CD4-positive, alpha-beta T cell (primary cell): Measurements from ENCODE around the gene XRCC3. TPM values are rescaled to one million over a fixed set of nuclear protein-coding genes. Genes with fewer than 3 reads are reported as not detected.

Source experiments
- ATAC-seq: fragments of 200-7000 bp; cut with Tn5 transposase; one replicate; pipeline ENCODE4 v1.10.0; 2022; ENCODE audit warnings: mild to moderate bottlenecking; ENCODE audit not compliant: poor library complexity
- CTCF ChIA-PET: fragments of 350-600 bp; sonication (Branson Sonifier 250); formaldehyde crosslinking; loops from one replicate; lab custom pipeline; 2021; ENCODE audit warnings: antibody characterized with exemption, inconsistent platforms; lab: Charles Lee
- POLR2A ChIA-PET: fragments of 350-600 bp; sonication (Branson Sonifier 250); formaldehyde crosslinking; loops from one replicate; lab custom pipeline; 2021; ENCODE audit warnings: antibody characterized with exemption, inconsistent platforms; lab: Charles Lee
- DNase-seq, 14 experiments: peaks; one replicate each; pipeline ENCODE4 v3.0.0-alpha.2; 2013 to 2020; ENCODE audit warnings: mixed read lengths in 2 of 14
- H3K27ac ChIP-seq, 2 donors: one replicate each; pipeline versions ENCODE4 v1.5.1 to v1.7.0; 2013; ENCODE audit warnings: low read length in 2 of 2, low read depth in 1 of 2, mild to moderate bottlenecking in 1 of 2
- H3K27me3 ChIP-seq, 2 experiments: 1 replicate in 1 of 2; 2 replicates in 1 of 2; pipeline versions ENCODE4 v1.6.1 to v1.7.0; 2013; ENCODE audit warnings: low read length in 2 of 2, control low read depth in 1 of 2, mild to moderate bottlenecking in 1 of 2, moderate library complexity in 1 of 2; ENCODE audit not compliant: insufficient read depth in 2 of 2, control insufficient read depth in 1 of 2
- H3K36me3 ChIP-seq: one replicate; pipeline ENCODE4 v1.6.1; 2013; ENCODE audit warnings: low read length, control low read depth; ENCODE audit not compliant: insufficient read depth
- H3K4me1 ChIP-seq: one replicate; pipeline ENCODE4 v1.6.1; 2013; ENCODE audit warnings: low read length, control low read depth; ENCODE audit not compliant: insufficient read depth
- H3K4me3 ChIP-seq: one replicate; pipeline ENCODE4 v1.5.1; 2013; ENCODE audit warnings: mild to moderate bottlenecking, low read length, moderate library complexity
- H3K9me3 ChIP-seq, 2 experiments: 1 replicate in 1 of 2; 2 replicates in 1 of 2; pipeline versions ENCODE4 v1.6.1 to v1.7.0; 2013; ENCODE audit warnings: low read length in 2 of 2, mild to moderate bottlenecking in 2 of 2, control low read depth in 1 of 2, moderate library complexity in 1 of 2; ENCODE audit not compliant: control insufficient read depth in 1 of 2, insufficient read depth in 1 of 2
- H3K27ac Mint-ChIP-seq: one replicate; pipeline ENCODE4 v1.8.0; 2020; ENCODE audit warnings: mixed read lengths
- H3K27me3 Mint-ChIP-seq: one replicate; pipeline ENCODE4 v1.8.0; 2021; ENCODE audit warnings: mixed read lengths
- H3K36me3 Mint-ChIP-seq: one replicate; pipeline ENCODE4 v1.8.0; 2021; ENCODE audit warnings: low read depth, mixed read lengths
- H3K4me1 Mint-ChIP-seq: one replicate; pipeline ENCODE4 v1.8.0; 2021; ENCODE audit warnings: low read depth, mixed read lengths
- H3K4me3 Mint-ChIP-seq: one replicate; pipeline ENCODE4 v1.8.0; 2020; ENCODE audit warnings: mild to moderate bottlenecking, mixed read lengths
- H3K9me3 Mint-ChIP-seq: one replicate; pipeline ENCODE4 v1.8.0; 2020; ENCODE audit warnings: mixed read lengths
- intact Hi-C, 2 experiments: fragments of 100-400 bp; cut with DNase I in 1 of 2; cut with micrococcal nuclease in 1 of 2; formaldehyde crosslinking; loops; one replicate each; pipeline versions ENCODE4 v1.15.1 to v1.9.0; 2023 to 2025; cut with DNase I, micrococcal nuclease
- total RNA-seq, 174 experiments: library from RNA in 2 of 174; stranded (reverse) in 2 of 174; gene quantifications; one replicate each; pipeline ENCODE4 v1.2.3 and lab custom pipeline; 2021 to 2026
- TF ChIP-seq, protein P1 (sequence below): fragments of 200-600 bp; IDR thresholded peaks from one replicate; pipeline ENCODE4 v1.8.0; 2022; ENCODE audit warnings: antibody characterized with exemption, mild to moderate bottlenecking

Gene XRCC3
- total RNA-seq, 2 experiments from 2014 or later, result 4.6 to 4.8 TPM

GRCh38 chr14:103695296-103696069 lies 19.8 kb downstream of the XRCC3 start:
- peaks cover 7% of the 10 kb centered on the region for H3K4me1 ChIP-seq
- DNase-seq (no peak), ATAC-seq (no peak)
- no peak overlapping the region for H3K27ac ChIP-seq
- CTCF ChIA-PET, result interaction anchor here (0.7 kb wide), 1 partner anchor 60 kb away, joined by 4 read pairs; no protein-coding TSS in a partner anchor
- no peak overlapping the region for H3K4me3 ChIP-seq
- no peaks in the 10 kb centered on the region for H3K27me3 Mint-ChIP-seq
- H3K36me3 ChIP-seq, result peaks cover 73% of the 10 kb centered on the region
- H3K36me3 Mint-ChIP-seq, result peaks cover 61% of the 10 kb centered on the region
- POLR2A ChIA-PET, result no interaction called here
- no peak overlapping the region for H3K27ac Mint-ChIP-seq
- no peak overlapping the region for H3K4me3 Mint-ChIP-seq
- no peaks in the 10 kb centered on the region for H3K27me3 ChIP-seq
- H3K9me3 Mint-ChIP-seq, result no peaks in the 10 kb centered on the region
- peaks cover 4% of the 10 kb centered on the region for H3K4me1 Mint-ChIP-seq
- no peaks in the 10 kb centered on the region for H3K9me3 ChIP-seq
- TF ChIP-seq, protein P1, sequence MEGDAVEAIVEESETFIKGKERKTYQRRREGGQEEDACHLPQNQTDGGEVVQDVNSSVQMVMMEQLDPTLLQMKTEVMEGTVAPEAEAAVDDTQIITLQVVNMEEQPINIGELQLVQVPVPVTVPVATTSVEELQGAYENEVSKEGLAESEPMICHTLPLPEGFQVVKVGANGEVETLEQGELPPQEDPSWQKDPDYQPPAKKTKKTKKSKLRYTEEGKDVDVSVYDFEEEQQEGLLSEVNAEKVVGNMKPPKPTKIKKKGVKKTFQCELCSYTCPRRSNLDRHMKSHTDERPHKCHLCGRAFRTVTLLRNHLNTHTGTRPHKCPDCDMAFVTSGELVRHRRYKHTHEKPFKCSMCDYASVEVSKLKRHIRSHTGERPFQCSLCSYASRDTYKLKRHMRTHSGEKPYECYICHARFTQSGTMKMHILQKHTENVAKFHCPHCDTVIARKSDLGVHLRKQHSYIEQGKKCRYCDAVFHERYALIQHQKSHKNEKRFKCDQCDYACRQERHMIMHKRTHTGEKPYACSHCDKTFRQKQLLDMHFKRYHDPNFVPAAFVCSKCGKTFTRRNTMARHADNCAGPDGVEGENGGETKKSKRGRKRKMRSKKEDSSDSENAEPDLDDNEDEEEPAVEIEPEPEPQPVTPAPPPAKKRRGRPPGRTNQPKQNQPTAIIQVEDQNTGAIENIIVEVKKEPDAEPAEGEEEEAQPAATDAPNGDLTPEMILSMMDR, result no peak
- intact Hi-C loops, result no loop called here

- H3K27me3 ChIP-seq, result no peaks in the 10 kb centered on the region
- intact Hi-C loops, result no loop called here
- H3K36me3 ChIP-seq, result peaks cover 69% of the 10 kb centered on the region
- Mint-ChIP-seq H3K27me3 (no peaks in the 10 kb centered on the region), H3K4me1 (peaks cover 4% of the 10 kb centered on the region), H3K4me3 (no peak overlapping the region), H3K9me3 (no peaks in the 10 kb centered on the region), H3K27ac (no peak overlapping the region), H3K36me3 (peaks cover 64% of the 10 kb centered on the region)
- TF ChIP-seq, protein P1, result no peak
- POLR2A ChIA-PET, result no interaction called here
- ATAC-seq (no peak), DNase-seq (no peak)
- peaks cover 7% of the 10 kb centered on the region for H3K4me1 ChIP-seq
- CTCF ChIA-PET, result no interaction called here
- H3K27ac ChIP-seq, result no peak overlapping the region
- no peaks in the 10 kb centered on the region for H3K9me3 ChIP-seq
- H3K4me3 ChIP-seq, result no peak overlapping the region
Observed at GRCh38 chr14:103694572-103695026, 20.7 kb downstream of the XRCC3 start.

DNA sequence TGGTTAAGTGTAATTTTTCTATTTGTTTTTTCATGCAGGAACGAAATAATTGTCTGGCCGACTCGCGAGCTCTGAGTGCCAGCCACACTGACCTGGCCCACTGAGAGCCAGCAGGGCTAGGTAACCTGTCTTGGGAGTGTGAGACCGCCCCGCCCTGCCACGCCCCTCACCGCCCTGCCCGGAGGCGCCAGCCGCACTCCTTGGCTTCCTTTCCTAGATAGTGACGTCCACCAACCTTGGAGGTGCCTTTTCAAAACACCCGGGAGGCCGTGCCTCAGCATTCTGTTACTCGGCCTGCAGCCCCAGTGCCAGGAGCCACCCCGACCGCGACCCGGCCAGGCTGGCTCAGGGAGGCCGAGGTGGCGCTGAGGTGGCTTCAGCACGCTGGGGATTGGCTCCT lies 21.7 kb downstream of the XRCC3 start:
- H3K27me3 ChIP-seq, result no peaks in the 10 kb centered on the region
- H3K36me3 ChIP-seq, result peaks cover 70% of the 10 kb centered on the region
- H3K9me3 Mint-ChIP-seq, result no peaks in the 10 kb centered on the region
- peaks cover 72% of the 10 kb centered on the region for H3K36me3 Mint-ChIP-seq
- no peak for DNase-seq
- CTCF ChIA-PET, result no interaction called here
- no peak overlapping the region for H3K4me3 ChIP-seq
- intact Hi-C loops, result no loop called here
- peaks cover 4% of the 10 kb centered on the region for H3K4me1 Mint-ChIP-seq
- TF ChIP-seq, protein P1, result no peak
- POLR2A ChIA-PET, result no interaction called here
- no peak overlapping the region for H3K27ac Mint-ChIP-seq
- H3K9me3 ChIP-seq, result no peaks in the 10 kb centered on the region
- no peak for ATAC-seq
- peaks cover 7% of the 10 kb centered on the region for H3K4me1 ChIP-seq
- H3K27me3 Mint-ChIP-seq, result no peaks in the 10 kb centered on the region
- H3K4me3 Mint-ChIP-seq, result no peak overlapping the region
- no peak overlapping the region for H3K27ac ChIP-seq
